ENCODE measurements around the gene ARF3.

- TF ChIP-seq CTCF (IDR thresholded peaks at IDR 0.05) (no peak), MAX (CRISPR knock-in tag; IDR thresholded peaks at IDR 0.05) (no peak), TP53 (CRISPR knock-in tag; IDR thresholded peaks at IDR 0.05) (no peak), ELF4 (CRISPR knock-in tag; IDR thresholded peaks at IDR 0.05; ENCODE audit: low read depth) (no peak), GABPB1 (CRISPR knock-in tag; IDR thresholded peaks at IDR 0.05) (no peak), NR3C1 (CRISPR knock-in tag; conservative IDR thresholded peaks at IDR 0.05; ENCODE audit: low read depth) (no peak), NR2C2 (CRISPR knock-in tag; IDR thresholded peaks at IDR 0.05) (no peak), NFYB (CRISPR knock-in tag; conservative IDR thresholded peaks at IDR 0.05; ENCODE audit: low read depth) (no peak), IRF1 (CRISPR knock-in tag; IDR thresholded peaks at IDR 0.05) (no peak), JUN (CRISPR knock-in tag; IDR thresholded peaks at IDR 0.05) (no peak), CREB1 (CRISPR knock-in tag; IDR thresholded peaks at IDR 0.05) (no peak), PRDM15 (CRISPR knock-in tag; IDR thresholded peaks at IDR 0.05) (no peak)
Measured at GRCh38 chr12:48961331-48961730, 4.0 kb upstream of the ARF3 start.

Measured in WTC11 (cell line).